Endothelial cell of umbilical vein (primary cell): ENCODE data around the gene KCNQ2. TPM values are rescaled to one million over a fixed set of nuclear protein-coding genes. Genes with fewer than 3 reads are reported as not detected.

Experiments
- BruUV-seq: library from RNA; stranded (reverse); fragments of 400-500 nt; replicated peaks from 2 replicates; lab custom pipeline; 2021; lab: Mats Ljungman, UMichigan
- CTCF ChIA-PET: fragments of 300-600, 350-600 bp; sonication (Branson Sonifier 250); formaldehyde crosslinking; loops from one replicate; lab custom pipeline; 2021; ENCODE audit warnings: antibody characterized with exemption, inconsistent platforms; lab: Charles Lee
- POLR2A ChIA-PET: fragments of 300-600, 350-600 bp; sonication (Branson Sonifier 250); formaldehyde crosslinking; loops from one replicate; lab custom pipeline; 2021; ENCODE audit warnings: antibody characterized with exemption, inconsistent platforms; lab: Charles Lee
- DNase-seq: peaks from one replicate; pipeline ENCODE4 v3.0.0-alpha.2; 2011; ENCODE audit warnings: low read depth, low spot score
- FAIRE-seq: peaks from 2 replicates; lab custom pipeline; 2011; peaks lifted over from hg19 to GRCh38; lab: Jason Lieb, UNC
- H2AFZ ChIP-seq: 2 replicates; pipeline ENCODE4 v1.6.0; 2012; ENCODE audit warnings: low read depth, low read length, control low read depth, inconsistent platforms
- H3K27ac ChIP-seq: 2 replicates; pipeline ENCODE4 v1.5.1; 2011; ENCODE audit warnings: low read depth, mild to moderate bottlenecking, control low read depth, low read length, moderate library complexity; ENCODE audit not compliant: insufficient read depth
- H3K27me3 ChIP-seq, 2 experiments: 2 replicates each; pipeline versions ENCODE4 v1.6.0 to v1.6.1; 2011; ENCODE audit warnings: low read length in 2 of 2, mixed read lengths in 1 of 2; ENCODE audit not compliant: control insufficient read depth in 2 of 2, insufficient read depth in 2 of 2
- H3K36me3 ChIP-seq, 2 experiments: 2 replicates in 1 of 2; 3 replicates in 1 of 2; pipeline ENCODE4 v1.5.1; 2011; ENCODE audit warnings: low read length in 2 of 2, mild to moderate bottlenecking in 1 of 2, moderate library complexity in 1 of 2; ENCODE audit not compliant: control insufficient read depth in 2 of 2, insufficient read depth in 2 of 2; ENCODE audit errors: extremely low read depth in 1 of 2
- H3K4me1 ChIP-seq: 3 replicates; pipeline ENCODE4 v1.5.1; 2011; ENCODE audit warnings: mild to moderate bottlenecking, low read length; ENCODE audit not compliant: control insufficient read depth, insufficient read depth; ENCODE audit errors: extremely low read depth
- H3K4me2 ChIP-seq: 2 replicates; pipeline ENCODE4 v1.6.1; 2011; ENCODE audit warnings: low read length, control low read depth, mixed read lengths; ENCODE audit not compliant: insufficient read depth
- H3K4me3 ChIP-seq, 3 experiments: fragments of 200-600 bp in 1 of 3; sonication (generic), shearing (Covaris generic) in 1 of 3; replicated peaks in 1 of 3; 2 replicates each; pipeline ENCODE4 v1.5.1; 2011 to 2016; ENCODE audit warnings: control low read depth in 3 of 3, low read length in 3 of 3, mild to moderate bottlenecking in 2 of 3, inconsistent platforms in 1 of 3, low read depth in 1 of 3, moderate library complexity in 1 of 3; ENCODE audit not compliant: insufficient read depth in 1 of 3
- H3K79me2 ChIP-seq: 2 replicates; pipeline ENCODE4 v1.6.0; 2012; ENCODE audit warnings: low read length, inconsistent platforms; ENCODE audit not compliant: control insufficient read depth, insufficient read depth
- H3K9ac ChIP-seq: replicated peaks from 2 replicates; pipeline ENCODE3; 2011; ENCODE audit warnings: low read length, control low read depth; ENCODE audit not compliant: insufficient read depth; ENCODE audit errors: extremely low read depth
- H3K9me1 ChIP-seq: replicated peaks from 3 replicates; pipeline ENCODE4 v1.6.0; 2011; ENCODE audit warnings: mild to moderate bottlenecking, low read length; ENCODE audit not compliant: control insufficient read depth, insufficient read depth; ENCODE audit errors: extremely low read depth
- H3K9me3 ChIP-seq: replicated peaks from 2 replicates; pipeline ENCODE4 v1.5.1; 2012; ENCODE audit warnings: low read length, inconsistent platforms; ENCODE audit not compliant: control insufficient read depth, insufficient read depth
- H4K20me1 ChIP-seq: replicated peaks from 2 replicates; pipeline ENCODE3; 2011; ENCODE audit warnings: mild to moderate bottlenecking, low read length; ENCODE audit not compliant: control insufficient read depth, insufficient read depth; ENCODE audit errors: extremely low read depth
- EZH2 ChIP-seq: IDR thresholded peaks from 2 replicates; pipeline ENCODE4 v1.6.1; 2012; ENCODE audit warnings: borderline replicate concordance, low read depth, mild to moderate bottlenecking, moderate library complexity, low read length, inconsistent platforms; ENCODE audit not compliant: severe bottlenecking
- FOS ChIP-seq: IDR thresholded peaks from 2 replicates; pipeline ENCODE4 v1.6.1; 2011; ENCODE audit warnings: mild to moderate bottlenecking, low read length, moderate library complexity, borderline replicate concordance; ENCODE audit not compliant: insufficient read depth
- GATA2 ChIP-seq: IDR thresholded peaks from 2 replicates; pipeline ENCODE4 v1.7.0; 2011; ENCODE audit warnings: low read depth, mild to moderate bottlenecking, moderate library complexity, mixed read lengths, low read length; ENCODE audit not compliant: insufficient read length, insufficient read depth
- JUN ChIP-seq: IDR thresholded peaks from 2 replicates; pipeline ENCODE4 v1.6.1; 2011; ENCODE audit warnings: borderline replicate concordance, low read depth; ENCODE audit not compliant: insufficient read length, insufficient read depth
- MYC ChIP-seq: IDR thresholded peaks from one replicate; pipeline ENCODE4 v1.6.1; 2011; ENCODE audit warnings: mild to moderate bottlenecking, low read depth, low read length
- POLR2A ChIP-seq: IDR thresholded peaks from 2 replicates; pipeline ENCODE4 v1.6.1; 2012; ENCODE audit warnings: low read depth, mild to moderate bottlenecking, control low read depth, low read length
- POLR2AphosphoS5 ChIP-seq: IDR thresholded peaks from 2 replicates; pipeline ENCODE4 v1.6.1; 2012; ENCODE audit warnings: low read depth, mild to moderate bottlenecking, control low read depth, low read length, moderate library complexity; ENCODE audit not compliant: insufficient read depth
- dilution Hi-C: fragments of 300-500 bp; cut with MboI; formaldehyde crosslinking; loops from one replicate; pipeline ENCODE4 v1.15.0; 2019; ENCODE audit warnings: low sequenced_read_pairs; ENCODE audit not compliant: extremely low pct_ligation_motif_present
- intact Hi-C: fragments of 100-400 bp; cut with micrococcal nuclease; formaldehyde crosslinking; loops from one replicate; pipeline ENCODE4 v1.10.0; 2022
- polyA plus RNA-seq, 4 experiments: library from polyadenylated mRNA; depleted of rRNA in 3 of 4; stranded (reverse) in 3 of 4; unstranded in 1 of 4; fragments of >200 nt; gene quantifications; 2 replicates each; pipeline versions ENCODE4 v1.2.1 to v1.2.3, GENCODE V29; 2011 to 2012; ENCODE audit warnings: missing spikeins in 1 of 4
- total RNA-seq: library from RNA; stranded (reverse); gene quantifications from 2 replicates; pipeline ENCODE4 v1.2.3, GENCODE V29; 2021
- TF ChIP-seq, protein P1 (sequence below), 2 donors: IDR thresholded peaks; 1 replicate in 1 of 2; 2 replicates in 1 of 2; pipeline ENCODE4 v1.5.1; 2011; ENCODE audit warnings: low read length in 2 of 2, mild to moderate bottlenecking in 2 of 2, moderate library complexity in 2 of 2, control low read depth in 1 of 2, inconsistent platforms in 1 of 2, low read depth in 1 of 2; ENCODE audit not compliant: insufficient read depth in 1 of 2; ENCODE audit errors: extremely low read depth in 1 of 2
- TF ChIP-seq, protein P2 (sequence below): IDR thresholded peaks from 2 replicates; pipeline ENCODE4 v1.6.1; 2011; ENCODE audit not compliant: insufficient read depth, insufficient read length

Gene KCNQ2
- total and polyA plus RNA-seq, 2 donors (not counting 3 experiments of a cell fraction or from before 2014, with no cell fraction given) = not detected

DNA sequence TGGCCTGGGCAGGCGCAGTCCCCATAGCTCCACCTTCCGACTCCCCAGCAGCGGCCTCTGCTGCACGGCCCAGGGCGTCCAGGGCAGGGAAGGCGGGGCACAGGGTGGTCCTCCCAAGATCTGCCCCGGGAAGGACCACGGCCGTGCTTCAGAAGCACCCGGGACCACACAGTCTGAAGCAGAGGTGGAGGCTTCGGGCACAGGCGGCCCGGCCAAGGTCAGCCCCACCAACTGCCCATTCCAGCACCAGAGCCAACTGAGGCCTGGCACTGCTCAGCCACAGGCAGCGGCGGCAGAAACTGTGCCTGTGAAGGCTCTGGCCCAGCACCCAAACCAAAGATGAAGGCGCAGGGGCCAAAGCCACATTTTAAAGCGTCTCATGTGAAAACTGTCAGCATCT is 20.6 kb downstream of the KCNQ2 start:
- DNase-seq (no peak), FAIRE-seq (no peak)
- Histone ChIP-seq H3K27ac (no peak overlapping the region), H3K9ac (no peak overlapping the region), H3K4me1 (no peaks in the 10 kb centered on the region), H3K36me3 (no peaks in the 10 kb centered on the region), H3K4me2 (no peak overlapping the region), H2AFZ (no peak overlapping the region), H3K79me2 (no peaks in the 10 kb centered on the region), H3K9me3 (no peaks in the 10 kb centered on the region), H3K4me3 (no peak overlapping the region), H3K9me1 (no peaks in the 10 kb centered on the region), H4K20me1 (no peaks in the 10 kb centered on the region), H3K27me3 (peaks cover 5 to 11% of the 10 kb centered on the region in 2 experiments)
- ChIA-PET CTCF (interaction anchor here (0.8 kb wide), 1 partner anchor 10 kb away, joined by 4 read pairs; no protein-coding TSS in a partner anchor), POLR2A (no interaction called here)
- no TSS peak for BruUV-seq
- intact Hi-C loops (no loop called here), dilution Hi-C loops (no loop called here)
- TF ChIP-seq MYC (no peak), POLR2AphosphoS5 (no peak), GATA2 (no peak), JUN (no peak), EZH2 (no peak), FOS (no peak), POLR2A (no peak)
- TF ChIP-seq, protein P1, sequence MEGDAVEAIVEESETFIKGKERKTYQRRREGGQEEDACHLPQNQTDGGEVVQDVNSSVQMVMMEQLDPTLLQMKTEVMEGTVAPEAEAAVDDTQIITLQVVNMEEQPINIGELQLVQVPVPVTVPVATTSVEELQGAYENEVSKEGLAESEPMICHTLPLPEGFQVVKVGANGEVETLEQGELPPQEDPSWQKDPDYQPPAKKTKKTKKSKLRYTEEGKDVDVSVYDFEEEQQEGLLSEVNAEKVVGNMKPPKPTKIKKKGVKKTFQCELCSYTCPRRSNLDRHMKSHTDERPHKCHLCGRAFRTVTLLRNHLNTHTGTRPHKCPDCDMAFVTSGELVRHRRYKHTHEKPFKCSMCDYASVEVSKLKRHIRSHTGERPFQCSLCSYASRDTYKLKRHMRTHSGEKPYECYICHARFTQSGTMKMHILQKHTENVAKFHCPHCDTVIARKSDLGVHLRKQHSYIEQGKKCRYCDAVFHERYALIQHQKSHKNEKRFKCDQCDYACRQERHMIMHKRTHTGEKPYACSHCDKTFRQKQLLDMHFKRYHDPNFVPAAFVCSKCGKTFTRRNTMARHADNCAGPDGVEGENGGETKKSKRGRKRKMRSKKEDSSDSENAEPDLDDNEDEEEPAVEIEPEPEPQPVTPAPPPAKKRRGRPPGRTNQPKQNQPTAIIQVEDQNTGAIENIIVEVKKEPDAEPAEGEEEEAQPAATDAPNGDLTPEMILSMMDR (IDR thresholded peaks at IDR 0.05; ENCODE audit: extremely low read depth in 1 of 2, insufficient read depth in 1 of 2, low read depth in 1 of 2, low read length in 2 of 2) = no peak
- TF ChIP-seq, protein P2, sequence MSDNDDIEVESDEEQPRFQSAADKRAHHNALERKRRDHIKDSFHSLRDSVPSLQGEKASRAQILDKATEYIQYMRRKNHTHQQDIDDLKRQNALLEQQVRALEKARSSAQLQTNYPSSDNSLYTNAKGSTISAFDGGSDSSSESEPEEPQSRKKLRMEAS = no peak
